Common myeloid progenitor, CD34-positive (primary cell): Measurements from ENCODE around the gene JPH4.
"Not testable (repeated sequence)": the region's sequence is repeated elsewhere in the genome, so short reads cannot be mapped to it uniquely, and the experiment has no call there.

Experiments
- CTCF ChIA-PET: fragments of 350-600 bp; sonication (Branson Sonifier 250); formaldehyde crosslinking; loops from one replicate; lab custom pipeline; 2021; ENCODE audit warnings: antibody characterized with exemption; lab: Charles Lee
- POLR2A ChIA-PET: fragments of 350-600 bp; sonication (Branson Sonifier 250); formaldehyde crosslinking; loops from one replicate; lab custom pipeline; 2021; ENCODE audit warnings: antibody characterized with exemption; lab: Charles Lee
- DNase-seq, 3 donors: peaks; one replicate each; pipeline versions ENCODE4 v3.0.0 to v3.0.0-alpha.2; 2013
- H3K27ac ChIP-seq, 2 experiments: 1 replicate in 1 of 2; 2 replicates in 1 of 2; pipeline ENCODE4 v1.7.0; 2013; ENCODE audit warnings: inconsistent platforms in 2 of 2, low read length in 2 of 2, mild to moderate bottlenecking in 2 of 2, low read depth in 1 of 2, moderate library complexity in 1 of 2; ENCODE audit not compliant: severe bottlenecking in 2 of 2, insufficient read depth in 1 of 2, poor library complexity in 1 of 2
- H3K27me3 ChIP-seq, 5 experiments: replicated peaks in 2 of 5; 1 replicate in 3 of 5; 2 replicates in 2 of 5; pipeline versions ENCODE4 v1.6.1 to v1.7.0; 2013; ENCODE audit warnings: low read length in 4 of 5, mild to moderate bottlenecking in 2 of 5, moderate library complexity in 2 of 5, inconsistent platforms in 1 of 5; ENCODE audit not compliant: insufficient read depth in 5 of 5, control insufficient read depth in 4 of 5
- H3K36me3 ChIP-seq, 4 experiments: 1 replicate in 2 of 4; 2 replicates in 2 of 4; pipeline versions ENCODE4 v1.6.1 to v1.7.0; 2013; ENCODE audit warnings: low read length in 3 of 4, control low read depth in 1 of 4, mild to moderate bottlenecking in 1 of 4; ENCODE audit not compliant: control insufficient read depth in 4 of 4, insufficient read depth in 4 of 4
- H3K4me1 ChIP-seq, 4 experiments: 1 replicate in 3 of 4; 2 replicates in 1 of 4; pipeline versions ENCODE4 v1.6.1 to v1.7.1; 2013; ENCODE audit warnings: low read length in 3 of 4, mild to moderate bottlenecking in 3 of 4, control low read depth in 1 of 4, inconsistent platforms in 1 of 4, moderate library complexity in 1 of 4; ENCODE audit not compliant: control insufficient read depth in 4 of 4, insufficient read depth in 4 of 4; ENCODE audit errors: control extremely low read depth in 1 of 4
- H3K4me3 ChIP-seq, 7 experiments: 1 replicate in 4 of 7; 2 replicates in 3 of 7; pipeline versions ENCODE4 v1.5.1 to v1.7.0; 2013; ENCODE audit warnings: mild to moderate bottlenecking in 7 of 7, low read length in 6 of 7, moderate library complexity in 6 of 7, inconsistent platforms in 2 of 7, low read depth in 2 of 7, control low read depth in 1 of 7; ENCODE audit not compliant: insufficient read depth in 4 of 7, control insufficient read depth in 1 of 7; ENCODE audit errors: extremely low read depth in 1 of 7
- H3K9me3 ChIP-seq, 5 experiments: 1 replicate in 4 of 5; 2 replicates in 1 of 5; pipeline versions ENCODE4 v1.6.1 to v1.7.1; 2013; ENCODE audit warnings: low read length in 4 of 5, mild to moderate bottlenecking in 2 of 5, inconsistent platforms in 1 of 5, low read depth in 1 of 5, moderate library complexity in 1 of 5; ENCODE audit not compliant: control insufficient read depth in 4 of 5, insufficient read depth in 2 of 5; ENCODE audit errors: control extremely low read depth in 1 of 5
- WGBS: methylation state at CpG from one replicate; pipeline ENCODE4 v1.1.5; 2013; ENCODE audit not compliant: insufficient coverage; 5-methylcytosine and 5-hydroxymethylcytosine counted together

Gene JPH4

GRCh38 chr14:23602181-23603095 lies 23.8 kb upstream of the JPH4 start:
- peaks cover 0 to 2% (median 0%) of the 10 kb centered on the region in 5 experiments for H3K9me3 ChIP-seq
- WGBS = 96% methylated on average over 10 of the region's 12 CpGs
- no peak overlapping the region for H3K4me3 ChIP-seq
- H3K36me3 ChIP-seq = no peaks in the 10 kb centered on the region
- H3K4me1 ChIP-seq = peaks cover 0 to 7% (median 0%) of the 10 kb centered on the region in 4 experiments
- DNase-seq = no peak
- ChIA-PET POLR2A (interaction anchor here (0.6 kb wide), 1 partner anchor 12 kb away, joined by 3 read pairs; no protein-coding TSS in a partner anchor), CTCF (interaction anchor here (1.0 to 1.3 kb wide), 3 partner anchors 11 to 306 kb away, joined by 3 to 5 read pairs (median 3); no protein-coding TSS in a partner anchor)
- no peaks in the 10 kb centered on the region for H3K27me3 ChIP-seq
- no peak overlapping the region for H3K27ac ChIP-seq

DNA sequence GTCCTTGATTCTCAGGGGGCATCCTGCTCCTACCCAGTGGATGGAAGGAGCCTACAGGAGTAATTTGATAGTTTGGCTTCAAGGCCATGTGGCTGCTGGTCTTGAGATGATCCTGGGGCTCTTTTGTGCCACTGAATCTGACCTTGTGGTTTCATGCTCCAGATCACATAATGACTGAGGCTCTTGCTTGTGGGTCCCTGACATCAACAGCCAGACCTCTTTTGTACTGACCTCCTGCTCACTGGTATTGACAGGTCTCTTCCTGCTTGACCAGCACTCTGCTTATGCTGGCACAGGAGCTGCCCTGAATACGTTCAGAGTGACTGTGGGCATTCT lies 23.2 kb upstream of the JPH4 start:
- WGBS = 100% methylated on average over 1 of the region's 1 CpG
- H3K27me3 ChIP-seq = no peaks in the 10 kb centered on the region
- H3K4me3 ChIP-seq = no peak overlapping the region
- H3K9me3 ChIP-seq = peaks cover 0 to 2% (median 0%) of the 10 kb centered on the region in 5 experiments
- ChIA-PET CTCF (interaction anchor here (1.1 to 2.6 kb wide), 2 partner anchors 12 to 19 kb away, joined by 3 to 8 read pairs; no protein-coding TSS in a partner anchor), POLR2A (no interaction called here)
- H3K36me3 ChIP-seq = no peaks in the 10 kb centered on the region
- H3K27ac ChIP-seq = no peak overlapping the region
- peaks cover 0 to 7% (median 0%) of the 10 kb centered on the region in 4 experiments for H3K4me1 ChIP-seq
- no peak for DNase-seq

- no peak overlapping the region for H3K27ac ChIP-seq
- CTCF ChIA-PET = interaction anchor here (0.7 to 2.6 kb wide), 4 partner anchors 12 to 418 kb away, joined by 3 to 8 read pairs (median 3); partner anchors contain the start of gene SLC7A8
- H3K36me3 ChIP-seq = no peaks in the 10 kb centered on the region
- peaks cover 0 to 7% (median 0%) of the 10 kb centered on the region in 4 experiments for H3K4me1 ChIP-seq
- POLR2A ChIA-PET = no interaction called here
- H3K4me3 ChIP-seq = no peak overlapping the region
- no peak for DNase-seq
- peaks cover 0 to 2% (median 0%) of the 10 kb centered on the region in 5 experiments for H3K9me3 ChIP-seq
- H3K27me3 ChIP-seq = no peaks in the 10 kb centered on the region
Observed at GRCh38 chr14:23601424-23601823, 22.8 kb upstream of the JPH4 start.

DNA sequence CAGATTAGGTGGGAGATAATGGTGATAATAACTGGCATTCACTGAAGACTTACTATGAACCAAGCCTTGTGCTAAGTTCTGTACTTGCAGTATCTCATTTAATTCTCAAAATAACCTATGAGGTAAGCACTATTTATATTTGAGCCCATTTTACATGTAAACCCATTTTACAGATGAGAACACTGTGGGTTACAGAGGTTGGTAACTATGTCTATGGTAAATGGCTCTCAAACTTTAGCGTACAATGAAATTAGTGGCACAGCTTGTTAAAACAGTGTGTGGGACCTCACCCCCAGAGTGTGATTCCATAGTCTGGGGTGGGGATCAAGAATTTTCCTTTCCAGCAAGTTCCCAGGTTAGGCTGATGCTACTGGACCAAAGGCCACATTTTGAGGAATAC lies 22.2 kb upstream of the JPH4 start:
- DNase-seq = no peak
- no peaks in the 10 kb centered on the region for H3K27me3 ChIP-seq
- H3K9me3 ChIP-seq = peaks cover 0 to 2% (median 0%) of the 10 kb centered on the region in 5 experiments
- H3K27ac ChIP-seq = no peak overlapping the region
- CTCF ChIA-PET = interaction anchor here (0.7 to 2.6 kb wide), 5 partner anchors 11 to 417 kb away, joined by 3 to 8 read pairs (median 3); partner anchors contain the start of gene SLC7A8
- H3K4me1 ChIP-seq = peaks cover 0 to 5% (median 0%) of the 10 kb centered on the region in 4 experiments
- H3K4me3 ChIP-seq = no peak overlapping the region
- H3K36me3 ChIP-seq = no peaks in the 10 kb centered on the region
- WGBS = 100% methylated on average over 1 of the region's 1 CpG
- POLR2A ChIA-PET = no interaction called here

GRCh38 chr14:23600322-23600707 lies 21.7 kb upstream of the JPH4 start:
- no peaks in the 10 kb centered on the region for H3K27me3 ChIP-seq
- no peaks in the 10 kb centered on the region for H3K36me3 ChIP-seq
- ChIA-PET POLR2A (interaction anchor here (0.6 kb wide), 1 partner anchor 330 kb away, joined by 3 read pairs; no protein-coding TSS in a partner anchor), CTCF (interaction anchor here (1.0 to 2.6 kb wide), 4 partner anchors 10 to 126 kb away, joined by 3 to 8 read pairs (median 3); no protein-coding TSS in a partner anchor)
- DNase-seq = no peak
- H3K4me1 ChIP-seq = peaks cover 0 to 2% (median 0%) of the 10 kb centered on the region in 4 experiments
- H3K9me3 ChIP-seq = peaks cover 0 to 2% (median 0%) of the 10 kb centered on the region in 5 experiments
- H3K27ac ChIP-seq = no peak overlapping the region
- no peak overlapping the region for H3K4me3 ChIP-seq
- WGBS = no CpG with 5 or more reads among the region's 2 CpGs

DNA sequence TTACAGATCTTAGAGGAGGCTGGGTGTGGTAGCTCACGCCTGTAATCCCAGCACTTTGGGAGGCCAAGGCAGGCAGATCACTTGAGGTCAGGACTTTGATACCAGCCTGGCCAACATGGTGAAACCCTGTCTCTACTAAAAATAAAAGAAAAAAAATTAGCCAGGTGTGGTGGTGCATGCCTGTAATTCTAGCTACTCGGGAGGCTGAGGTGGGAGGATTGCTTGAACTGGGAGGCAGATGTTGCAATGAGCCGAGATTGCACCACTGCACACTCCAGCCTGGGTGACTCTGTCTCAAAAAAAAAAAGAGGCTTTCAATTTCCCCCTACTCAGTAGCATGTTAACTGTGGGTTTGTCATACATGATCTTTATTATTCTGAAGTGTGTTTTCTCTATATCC lies 15.6 kb upstream of the JPH4 start:
- H3K4me3 ChIP-seq, POLR2A ChIA-PET, H3K4me1 ChIP-seq, H3K36me3 ChIP-seq, H3K9me3 ChIP-seq, H3K27ac ChIP-seq, H3K27me3 ChIP-seq, DNase-seq: not testable (repeated sequence)
- CTCF ChIA-PET = interaction anchor here (1.0 to 1.5 kb wide), 2 partner anchors 38 to 336 kb away, joined by 3 to 4 read pairs; no protein-coding TSS in a partner anchor
- 67% methylated on average over 1 of the region's 3 CpGs for WGBS
